HL-60 (cell line): ENCODE measurements around the gene EOGT.

ENCODE experiments used
- GABPA ChIP-seq: IDR thresholded peaks from 2 replicates; pipeline ENCODE4 v1.6.1; 2012; ENCODE audit warnings: low read depth
- POLR2AphosphoS5 ChIP-seq: IDR thresholded peaks from 2 replicates; pipeline ENCODE4 v1.6.1; 2012; ENCODE audit warnings: low read depth
- SPI1 ChIP-seq: IDR thresholded peaks from 2 replicates; pipeline ENCODE4 v1.6.1; 2012; ENCODE audit warnings: low read depth, mild to moderate bottlenecking, borderline replicate concordance
- TF ChIP-seq, protein P1 (sequence below): IDR thresholded peaks from one replicate; pipeline ENCODE4 v1.5.1; 2011; ENCODE audit warnings: low read length, control low read depth, inconsistent platforms; ENCODE audit not compliant: insufficient read depth
- TF ChIP-seq, protein P2 (sequence below): IDR thresholded peaks from 2 replicates; pipeline ENCODE4 v1.6.1; 2012; ENCODE audit warnings: low read depth; ENCODE audit not compliant: insufficient replicate concordance

DNA sequence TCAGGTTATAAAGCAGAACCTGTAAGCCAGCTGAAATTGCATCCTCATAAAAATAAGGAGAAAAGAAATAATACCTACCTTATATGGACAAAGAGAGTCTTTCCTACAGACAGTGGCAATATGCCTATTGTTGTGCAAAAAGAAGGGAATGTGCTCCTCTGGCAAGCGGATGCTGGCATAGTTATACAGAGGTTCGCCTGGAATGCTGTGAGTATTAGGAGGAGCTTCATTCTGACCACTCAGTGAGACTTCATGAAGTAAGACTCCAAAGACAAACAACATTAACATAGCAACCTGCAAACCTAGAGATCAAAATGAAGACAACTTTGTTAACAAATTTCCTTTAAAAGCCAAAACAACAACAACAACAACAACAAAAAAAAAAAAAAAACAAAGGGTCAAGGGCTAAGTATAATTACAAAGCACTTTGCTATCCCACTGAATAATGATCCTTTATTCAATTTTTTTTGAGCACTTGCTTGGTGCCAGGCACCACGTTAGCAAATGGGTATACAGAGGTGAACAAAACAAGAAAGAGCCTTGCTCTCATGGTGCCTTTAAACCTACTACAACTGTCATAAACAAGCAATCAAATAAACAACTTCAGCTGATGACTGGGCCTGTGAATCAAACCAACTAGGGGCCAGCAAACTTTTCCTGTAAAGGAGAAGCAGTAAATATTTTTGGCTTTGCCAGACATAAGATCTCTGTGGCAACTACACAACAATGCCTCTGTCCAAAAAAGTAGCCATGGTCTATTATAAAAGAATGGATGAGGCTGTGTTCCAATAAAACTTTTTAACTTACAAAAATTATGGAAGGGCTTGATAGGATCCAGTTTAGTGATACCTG lies 3.7 kb downstream of the EOGT start:
- TF ChIP-seq, protein P1, sequence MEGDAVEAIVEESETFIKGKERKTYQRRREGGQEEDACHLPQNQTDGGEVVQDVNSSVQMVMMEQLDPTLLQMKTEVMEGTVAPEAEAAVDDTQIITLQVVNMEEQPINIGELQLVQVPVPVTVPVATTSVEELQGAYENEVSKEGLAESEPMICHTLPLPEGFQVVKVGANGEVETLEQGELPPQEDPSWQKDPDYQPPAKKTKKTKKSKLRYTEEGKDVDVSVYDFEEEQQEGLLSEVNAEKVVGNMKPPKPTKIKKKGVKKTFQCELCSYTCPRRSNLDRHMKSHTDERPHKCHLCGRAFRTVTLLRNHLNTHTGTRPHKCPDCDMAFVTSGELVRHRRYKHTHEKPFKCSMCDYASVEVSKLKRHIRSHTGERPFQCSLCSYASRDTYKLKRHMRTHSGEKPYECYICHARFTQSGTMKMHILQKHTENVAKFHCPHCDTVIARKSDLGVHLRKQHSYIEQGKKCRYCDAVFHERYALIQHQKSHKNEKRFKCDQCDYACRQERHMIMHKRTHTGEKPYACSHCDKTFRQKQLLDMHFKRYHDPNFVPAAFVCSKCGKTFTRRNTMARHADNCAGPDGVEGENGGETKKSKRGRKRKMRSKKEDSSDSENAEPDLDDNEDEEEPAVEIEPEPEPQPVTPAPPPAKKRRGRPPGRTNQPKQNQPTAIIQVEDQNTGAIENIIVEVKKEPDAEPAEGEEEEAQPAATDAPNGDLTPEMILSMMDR: no peak
- TF ChIP-seq GABPA (no peak), POLR2AphosphoS5 (no peak), SPI1 (no peak)
- TF ChIP-seq, protein P2, sequence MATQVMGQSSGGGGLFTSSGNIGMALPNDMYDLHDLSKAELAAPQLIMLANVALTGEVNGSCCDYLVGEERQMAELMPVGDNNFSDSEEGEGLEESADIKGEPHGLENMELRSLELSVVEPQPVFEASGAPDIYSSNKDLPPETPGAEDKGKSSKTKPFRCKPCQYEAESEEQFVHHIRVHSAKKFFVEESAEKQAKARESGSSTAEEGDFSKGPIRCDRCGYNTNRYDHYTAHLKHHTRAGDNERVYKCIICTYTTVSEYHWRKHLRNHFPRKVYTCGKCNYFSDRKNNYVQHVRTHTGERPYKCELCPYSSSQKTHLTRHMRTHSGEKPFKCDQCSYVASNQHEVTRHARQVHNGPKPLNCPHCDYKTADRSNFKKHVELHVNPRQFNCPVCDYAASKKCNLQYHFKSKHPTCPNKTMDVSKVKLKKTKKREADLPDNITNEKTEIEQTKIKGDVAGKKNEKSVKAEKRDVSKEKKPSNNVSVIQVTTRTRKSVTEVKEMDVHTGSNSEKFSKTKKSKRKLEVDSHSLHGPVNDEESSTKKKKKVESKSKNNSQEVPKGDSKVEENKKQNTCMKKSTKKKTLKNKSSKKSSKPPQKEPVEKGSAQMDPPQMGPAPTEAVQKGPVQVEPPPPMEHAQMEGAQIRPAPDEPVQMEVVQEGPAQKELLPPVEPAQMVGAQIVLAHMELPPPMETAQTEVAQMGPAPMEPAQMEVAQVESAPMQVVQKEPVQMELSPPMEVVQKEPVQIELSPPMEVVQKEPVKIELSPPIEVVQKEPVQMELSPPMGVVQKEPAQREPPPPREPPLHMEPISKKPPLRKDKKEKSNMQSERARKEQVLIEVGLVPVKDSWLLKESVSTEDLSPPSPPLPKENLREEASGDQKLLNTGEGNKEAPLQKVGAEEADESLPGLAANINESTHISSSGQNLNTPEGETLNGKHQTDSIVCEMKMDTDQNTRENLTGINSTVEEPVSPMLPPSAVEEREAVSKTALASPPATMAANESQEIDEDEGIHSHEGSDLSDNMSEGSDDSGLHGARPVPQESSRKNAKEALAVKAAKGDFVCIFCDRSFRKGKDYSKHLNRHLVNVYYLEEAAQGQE: no peak
